PC-3 (cell line): Measurements from ENCODE around the gene CEP95. TPM values are rescaled to one million over a fixed set of nuclear protein-coding genes. Genes with fewer than 3 reads are reported as not detected.
A peak's percentile ranks its signal among the peaks of the same experiment; 100 is the strongest.

Experiments used
- ATAC-seq: fragments of 200-7000 bp; cut with Tn5 transposase; 2 replicates; pipeline ENCODE4 v1.9.1; 2020; ENCODE audit warnings: mild to moderate bottlenecking, moderate library complexity
- BruUV-seq: library from RNA; stranded (reverse); fragments of 400-500 nt; replicated peaks from 2 replicates; lab custom pipeline; 2021; lab: Mats Ljungman, UMichigan
- CTCF ChIA-PET: fragments of 300-600 bp; sonication (Branson Sonifier 250); formaldehyde crosslinking; loops from one replicate; lab custom pipeline; 2022; ENCODE audit warnings: antibody characterized with exemption; lab: Charles Lee
- POLR2A ChIA-PET: fragments of 300-600 bp; sonication (Branson Sonifier 250); formaldehyde crosslinking; loops from one replicate; lab custom pipeline; 2022; ENCODE audit warnings: antibody characterized with exemption; ENCODE audit not compliant: unreplicated experiment; lab: Charles Lee
- DNase-seq: peaks from one replicate; pipeline ENCODE4 v3.0.0-alpha.2; 2015
- H2AFZ ChIP-seq: fragments of 300-600 bp; sonication (generic); 2 replicates; pipeline ENCODE4 v1.6.0; 2016; ENCODE audit warnings: antibody characterized with exemption, low read length
- H3F3A ChIP-seq: fragments of 300-600 bp; sonication (generic); one replicate; pipeline ENCODE4 v1.6.0; 2017; ENCODE audit warnings: antibody characterized with exemption, low read length, control low read depth, mild to moderate bottlenecking; ENCODE audit not compliant: unreplicated experiment
- H3K27ac ChIP-seq: fragments of 300-600 bp; sonication (generic); 2 replicates; pipeline ENCODE4 v1.5.1; 2016; ENCODE audit warnings: mild to moderate bottlenecking, low read length
- H3K27me3 ChIP-seq: fragments of 300-600 bp; sonication (generic); 2 replicates; pipeline ENCODE4 v1.6.1; 2016; ENCODE audit warnings: low read length, mixed read lengths
- H3K36me3 ChIP-seq: fragments of 300-600 bp; sonication (generic); 2 replicates; pipeline ENCODE4 v1.6.1; 2016; ENCODE audit warnings: low read depth, mixed run types, low read length, mixed read lengths
- H3K4me1 ChIP-seq: fragments of 300-600 bp; sonication (generic); 2 replicates; pipeline ENCODE4 v1.5.1; 2016; ENCODE audit warnings: low read length; ENCODE audit not compliant: insufficient read depth
- H3K4me2 ChIP-seq: fragments of 300-600 bp; sonication (generic); 2 replicates; pipeline ENCODE4 v1.6.0; 2016; ENCODE audit warnings: low read length
- H3K4me3 ChIP-seq: fragments of 300-600 bp; sonication (generic); 2 replicates; pipeline ENCODE4 v1.5.1; 2016; ENCODE audit warnings: mild to moderate bottlenecking, low read length, mixed read lengths
- H3K79me2 ChIP-seq: fragments of 300-600 bp; sonication (generic); 2 replicates; pipeline ENCODE4 v1.6.1; 2017; ENCODE audit warnings: low read length, mixed read lengths
- H3K9ac ChIP-seq: fragments of 300-600 bp; sonication (generic); 2 replicates; pipeline ENCODE4 v1.6.0; 2016; ENCODE audit warnings: mild to moderate bottlenecking, low read length
- H3K9me2 ChIP-seq: fragments of 300-600 bp; sonication (generic); replicated peaks from 2 replicates; pipeline ENCODE4 v1.6.1; 2016; ENCODE audit warnings: mixed run types, low read length, mixed read lengths
- H3K9me3 ChIP-seq: fragments of 300-600 bp; sonication (generic); 2 replicates; pipeline ENCODE4 v1.6.1; 2016; ENCODE audit warnings: low read length, mixed read lengths
- H4K20me1 ChIP-seq: fragments of 300-600 bp; sonication (generic); 2 replicates; pipeline ENCODE4 v1.6.1; 2016; ENCODE audit warnings: low read length, mixed read lengths
- CTCF ChIP-seq: fragments of 300-600 bp; sonication (generic); conservative IDR thresholded peaks from 2 replicates; pipeline ENCODE4 v1.5.1; 2017; ENCODE audit warnings: antibody characterized with exemption, low read depth, mild to moderate bottlenecking, low read length
- EZH2 ChIP-seq: fragments of 300-600 bp; sonication (generic); IDR thresholded peaks from one replicate; pipeline ENCODE4 v1.6.1; 2017; ENCODE audit warnings: antibody characterized with exemption, mild to moderate bottlenecking, low read length; ENCODE audit not compliant: unreplicated experiment
- EZH2phosphoT487 ChIP-seq: fragments of 300-600 bp; sonication (generic); IDR thresholded peaks from 2 replicates; pipeline ENCODE4 v1.6.1; 2018; ENCODE audit warnings: mild to moderate bottlenecking, antibody characterized with exemption, low read length, borderline replicate concordance
- intact Hi-C: fragments of 100-400 bp; cut with micrococcal nuclease; formaldehyde crosslinking; loops from 2 replicates; pipeline ENCODE4 v1.9.0; 2023
- total RNA-seq: library from RNA; depleted of rRNA; stranded (reverse); fragments of >200 nt; gene quantifications from 2 replicates; pipeline ENCODE4 v1.2.3, GENCODE V29; 2014

CEP95 gene
- total RNA-seq, 1 experiment from 2014 or later: 32.4 TPM

GRCh38 chr17:64470625-64471024, 36.2 kb upstream of the CEP95 start:
- no peaks in the 10 kb centered on the region for H3F3A ChIP-seq
- H4K20me1 ChIP-seq: no peaks in the 10 kb centered on the region
- H2AFZ ChIP-seq: no peak overlapping the region
- no peaks in the 10 kb centered on the region for H3K9me3 ChIP-seq
- TF ChIP-seq CTCF (no peak), EZH2 (no peak), EZH2phosphoT487 (no peak)
- ATAC-seq (no peak), DNase-seq (no peak)
- ChIA-PET POLR2A (no interaction called here), CTCF (no interaction called here)
- H3K27ac ChIP-seq: no peak overlapping the region
- H3K4me2 ChIP-seq: no peak overlapping the region
- BruUV-seq: no TSS peak
- intact Hi-C loops: no loop called here
- no peak overlapping the region for H3K9ac ChIP-seq
- H3K4me3 ChIP-seq: no peak overlapping the region
- no peaks in the 10 kb centered on the region for H3K36me3 ChIP-seq
- no peaks in the 10 kb centered on the region for H3K27me3 ChIP-seq
- no peaks in the 10 kb centered on the region for H3K9me2 ChIP-seq
- H3K4me1 ChIP-seq: no peaks in the 10 kb centered on the region
- no peaks in the 10 kb centered on the region for H3K79me2 ChIP-seq

GRCh38 chr17:64471440-64471839, 35.3 kb upstream of the CEP95 start:
- Histone ChIP-seq H3F3A (no peaks in the 10 kb centered on the region), H3K9me2 (no peaks in the 10 kb centered on the region), H4K20me1 (no peaks in the 10 kb centered on the region), H3K4me2 (no peak overlapping the region), H3K9ac (no peak overlapping the region), H3K27me3 (no peaks in the 10 kb centered on the region), H3K4me1 (no peaks in the 10 kb centered on the region), H2AFZ (no peak overlapping the region), H3K36me3 (no peaks in the 10 kb centered on the region), H3K79me2 (no peaks in the 10 kb centered on the region), H3K4me3 (no peak overlapping the region), H3K27ac (no peak overlapping the region), H3K9me3 (no peaks in the 10 kb centered on the region)
- intact Hi-C loops: no loop called here
- DNase-seq: no peak
- ChIA-PET POLR2A (no interaction called here), CTCF (no interaction called here)
- no TSS peak for BruUV-seq
- no peak for TF ChIP-seq EZH2phosphoT487
- TF ChIP-seq EZH2: no peak
- no peak for TF ChIP-seq CTCF
- no peak for ATAC-seq

GRCh38 chr17:64472564-64472963, 34.2 kb upstream of the CEP95 start:
- no peak overlapping the region for H3K4me3 ChIP-seq
- ATAC-seq (peak; percentile 71), DNase-seq (no peak)
- peaks cover 5% of the 10 kb centered on the region; the same call in 1 of the 2 replicates for H3K36me3 ChIP-seq
- intact Hi-C loops: no loop called here
- no peak overlapping the region for H3K9ac ChIP-seq
- ChIA-PET CTCF (interaction anchor here (0.7 kb wide), 1 partner anchor 52 kb away, joined by 3 read pairs; no protein-coding TSS in a partner anchor), POLR2A (no interaction called here)
- no peaks in the 10 kb centered on the region for H3F3A ChIP-seq
- TF ChIP-seq EZH2 (no peak), CTCF (0 out of 2 replicates have a peak, but pooled peaks have one; percentile 19), EZH2phosphoT487 (no peak)
- H3K79me2 ChIP-seq: no peaks in the 10 kb centered on the region
- H2AFZ ChIP-seq: no peak overlapping the region
- no peak overlapping the region for H3K4me2 ChIP-seq
- H3K27ac ChIP-seq: no peak overlapping the region
- H3K9me3 ChIP-seq: no peaks in the 10 kb centered on the region
- no peaks in the 10 kb centered on the region for H3K4me1 ChIP-seq
- no peaks in the 10 kb centered on the region for H4K20me1 ChIP-seq
- H3K9me2 ChIP-seq: no peaks in the 10 kb centered on the region
- BruUV-seq: no TSS peak
- no peaks in the 10 kb centered on the region for H3K27me3 ChIP-seq
